NCI-H226 (cell line): ENCODE measurements around the gene IL17C.

Source experiments
- DNase-seq: peaks from one replicate; pipeline ENCODE4 v3.0.0-alpha.2; 2015

The IL17C gene

GRCh38 chr16:88646345-88647034, 8.1 kb downstream of the IL17C start:
- DNase-seq = no peak

DNA sequence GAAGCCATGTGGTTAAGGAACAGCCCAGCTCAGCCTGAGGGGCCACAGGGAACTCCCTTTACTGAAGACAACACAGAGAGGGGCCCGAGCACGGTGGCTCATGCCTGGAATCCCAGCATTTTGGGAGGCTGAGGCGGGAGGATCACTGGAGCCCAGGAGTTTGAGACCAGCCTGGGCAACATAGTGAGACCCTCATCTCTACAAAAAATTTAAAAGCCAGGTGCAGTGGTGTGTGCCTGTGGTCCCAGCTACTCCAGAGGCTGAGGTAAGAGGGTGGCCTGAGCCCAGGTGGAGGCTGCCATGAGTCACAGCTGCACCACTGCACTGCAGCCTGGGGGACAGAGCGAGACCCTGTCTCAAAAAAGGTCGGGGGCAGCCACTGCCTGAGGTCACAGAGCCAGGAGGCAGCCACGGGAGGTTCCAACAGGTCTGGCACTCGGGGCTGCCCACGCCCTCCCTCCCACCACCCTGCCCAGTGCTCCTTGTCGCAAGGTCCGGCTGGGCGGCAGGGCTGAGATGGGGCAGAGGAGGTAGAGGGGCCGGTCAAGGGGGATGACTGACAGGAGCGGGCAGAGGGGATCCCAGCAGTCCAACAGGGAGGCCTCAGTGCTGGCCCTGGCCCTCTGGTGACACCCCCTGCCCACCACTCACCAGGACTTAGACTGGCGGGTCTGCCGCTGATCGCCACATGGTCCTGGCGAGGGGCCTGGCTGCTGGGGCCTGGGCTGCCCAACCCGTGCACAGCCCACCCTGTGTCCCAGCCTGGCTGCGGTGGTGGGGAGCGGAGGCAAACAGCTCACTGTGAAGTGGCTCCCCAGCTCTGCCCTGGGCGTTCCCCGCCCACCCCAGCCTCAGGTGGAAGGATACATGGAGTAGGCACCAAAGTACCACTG, 9.1 kb downstream of the IL17C start:
- no peak for DNase-seq

- DNase-seq = no peak
Observed at GRCh38 chr16:88649195-88649923, 11.0 kb downstream of the IL17C start.

DNA sequence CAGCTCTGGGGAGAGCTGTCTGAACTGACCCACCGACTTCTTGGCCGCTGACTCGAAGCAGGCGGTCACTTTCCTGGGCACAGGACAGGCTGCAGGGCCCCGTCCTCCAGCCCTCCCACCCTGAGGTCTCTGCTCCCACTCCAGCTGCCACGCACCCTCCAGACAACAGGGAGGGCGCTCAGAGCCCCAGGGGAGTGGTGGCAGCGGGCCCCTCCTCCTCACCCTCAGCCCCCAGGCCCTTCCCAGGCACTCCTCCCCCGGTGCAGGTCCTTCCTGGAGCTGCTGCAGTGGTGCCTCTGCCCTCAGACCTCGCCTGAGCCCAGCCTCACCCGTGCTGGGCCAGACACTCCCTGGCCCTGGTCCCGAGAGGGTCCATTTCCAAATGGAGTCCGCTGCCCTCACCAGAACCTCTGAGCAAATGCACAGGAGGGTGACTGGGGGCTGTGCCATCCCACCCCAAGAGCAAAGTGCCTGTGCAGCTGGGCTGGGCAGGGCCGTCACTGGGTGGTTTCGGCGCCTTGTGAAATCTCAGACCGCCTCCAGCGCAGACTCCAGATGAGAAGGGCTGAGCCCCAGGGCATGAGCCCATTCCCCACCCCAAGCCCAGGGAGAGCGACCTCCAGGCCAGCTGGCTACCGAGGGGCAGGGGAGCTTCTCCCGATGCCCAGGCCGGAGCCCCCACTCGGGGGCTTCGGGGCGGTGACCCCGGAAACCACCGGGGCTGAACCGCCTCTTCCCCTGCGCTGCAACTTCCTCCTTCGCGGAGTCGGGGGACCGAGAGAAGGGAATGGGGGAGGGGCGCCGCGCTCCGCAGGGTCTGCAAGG, 11.8 kb downstream of the IL17C start:
- no peak for DNase-seq

GRCh38 chr16:88650749-88651275, 12.4 kb downstream of the IL17C start, which contains the start of gene CYBA:
TSS of gene CYBA (minus strand) at chr16:88651053. CDS start at chr16:88651013, 40 bp downstream.
- peak; percentile 64 for DNase-seq

DNA sequence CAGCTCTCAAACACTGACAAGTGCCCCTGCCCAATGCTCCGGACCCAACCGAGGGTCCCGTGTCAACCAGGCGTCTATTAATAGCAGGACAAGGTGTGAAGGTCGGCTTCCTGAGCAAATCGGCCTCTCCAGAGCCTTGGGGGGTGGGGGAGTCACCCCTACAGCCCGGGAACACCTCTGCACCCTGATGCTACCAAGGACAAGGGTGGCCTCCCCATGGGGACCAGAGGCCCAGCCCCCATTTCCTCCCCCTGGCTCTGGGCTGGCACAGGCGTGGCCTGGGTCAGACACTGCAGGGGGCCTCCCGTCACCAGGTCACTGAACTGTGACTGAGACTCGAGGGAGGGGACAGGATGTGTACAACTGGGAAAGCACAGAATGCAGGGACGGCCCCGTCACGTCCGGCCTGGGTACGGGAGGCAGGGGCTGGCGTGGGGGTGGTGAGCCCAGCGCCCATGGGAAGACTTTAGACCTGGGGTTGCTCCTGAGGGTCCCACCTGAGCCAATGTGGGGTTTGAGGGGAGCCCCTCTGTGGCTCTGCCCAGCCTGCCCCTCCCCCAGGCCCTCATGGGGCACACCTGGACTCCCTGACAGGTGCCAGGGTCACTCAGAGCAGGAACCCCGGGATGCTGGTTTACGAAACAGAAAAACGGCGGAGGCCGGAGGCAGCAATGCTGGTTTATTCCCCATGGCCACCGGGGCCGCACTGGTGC, 13.1 kb downstream of the IL17C start:
- no peak for DNase-seq

GRCh38 chr16:88651989-88652761, 13.8 kb downstream of the IL17C start:
- DNase-seq = no peak

DNA sequence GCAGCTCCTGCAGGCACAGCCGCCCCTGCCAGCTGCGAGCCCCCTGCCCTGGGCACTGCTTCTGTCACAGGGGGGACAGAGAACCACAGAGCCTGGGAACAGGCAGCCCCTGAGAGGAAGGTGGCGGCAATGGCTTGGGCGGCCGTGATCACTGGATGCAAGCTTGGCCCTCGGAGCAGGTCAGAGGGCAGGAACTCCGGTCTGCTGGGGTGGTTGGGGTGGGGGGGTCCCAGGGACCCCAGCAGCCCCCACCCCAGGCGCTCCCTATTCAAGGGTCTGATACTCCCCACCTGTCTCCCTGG, 14.3 kb downstream of the IL17C start:
- DNase-seq = no peak

- DNase-seq = no peak
Observed at GRCh38 chr16:88653101-88653500, 14.7 kb downstream of the IL17C start.

GRCh38 chr16:88653596-88654362, 15.4 kb downstream of the IL17C start:
- no peak for DNase-seq

DNA sequence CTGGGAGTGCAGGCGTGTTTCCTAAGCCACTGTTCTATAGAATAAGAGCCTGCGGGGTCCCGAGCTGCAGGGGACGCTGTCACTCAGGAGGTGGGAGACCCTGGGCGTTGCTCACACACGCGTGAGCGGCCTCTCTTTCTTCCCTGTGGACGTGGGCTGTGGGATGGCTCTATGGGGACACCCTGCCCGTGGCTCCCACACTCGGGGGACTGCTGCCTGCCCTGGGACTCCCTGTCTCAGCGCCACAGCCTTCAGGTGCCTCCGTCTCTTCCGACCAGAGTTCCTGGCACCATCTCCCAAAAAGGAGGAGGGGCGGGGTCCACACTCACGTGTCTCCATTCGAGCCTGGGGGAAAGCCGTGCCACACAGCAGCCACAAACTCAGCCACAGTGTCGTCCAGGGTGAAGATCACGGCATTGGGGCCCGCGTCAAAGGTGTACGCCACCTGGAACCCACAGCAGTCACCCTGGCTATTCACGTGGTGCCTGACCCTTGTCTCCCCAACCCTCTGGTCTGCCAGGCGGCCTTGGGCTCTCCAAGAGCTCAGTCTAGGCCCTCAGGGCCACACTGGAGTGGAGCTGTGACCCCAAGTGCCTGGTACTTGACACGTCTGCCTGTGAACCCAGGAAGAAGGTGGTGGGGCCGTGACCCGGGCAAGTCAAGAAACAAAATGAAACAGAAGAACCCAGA, 16.1 kb downstream of the IL17C start:
- DNase-seq = no peak

DNA sequence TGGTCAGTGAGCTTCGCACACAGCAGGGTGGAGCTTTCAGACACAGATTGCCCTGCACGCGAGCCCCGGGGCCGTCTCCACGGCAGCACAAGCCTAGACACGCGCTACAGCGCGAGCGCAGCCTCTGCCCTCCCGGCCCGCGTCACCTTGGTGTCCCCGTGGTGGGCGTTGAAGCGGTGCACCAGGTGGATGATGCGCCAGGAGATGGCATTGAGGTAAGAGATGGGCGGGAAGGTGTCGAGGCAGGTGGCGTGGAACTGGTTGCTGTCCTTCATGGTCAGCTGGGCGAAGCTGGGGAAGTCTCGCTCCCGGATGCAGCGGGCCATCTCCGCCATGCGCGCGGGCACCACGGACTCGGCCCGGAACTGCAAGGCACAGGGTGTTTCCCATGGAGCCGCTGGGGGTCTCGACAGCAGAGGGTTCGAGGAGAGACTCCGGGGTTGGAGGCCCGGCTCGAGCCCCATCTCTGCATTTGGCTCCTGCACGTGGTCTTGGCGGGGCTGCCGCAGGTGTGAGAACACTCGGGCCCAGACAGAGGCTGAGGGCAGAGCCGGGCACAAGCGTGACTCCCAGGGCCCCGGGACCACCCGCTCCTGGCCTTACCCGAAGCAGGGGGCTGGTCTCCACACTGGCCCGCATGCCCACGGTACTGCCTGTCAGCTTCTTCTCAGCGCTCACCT, 16.8 kb downstream of the IL17C start:
- DNase-seq = no peak

DNA sequence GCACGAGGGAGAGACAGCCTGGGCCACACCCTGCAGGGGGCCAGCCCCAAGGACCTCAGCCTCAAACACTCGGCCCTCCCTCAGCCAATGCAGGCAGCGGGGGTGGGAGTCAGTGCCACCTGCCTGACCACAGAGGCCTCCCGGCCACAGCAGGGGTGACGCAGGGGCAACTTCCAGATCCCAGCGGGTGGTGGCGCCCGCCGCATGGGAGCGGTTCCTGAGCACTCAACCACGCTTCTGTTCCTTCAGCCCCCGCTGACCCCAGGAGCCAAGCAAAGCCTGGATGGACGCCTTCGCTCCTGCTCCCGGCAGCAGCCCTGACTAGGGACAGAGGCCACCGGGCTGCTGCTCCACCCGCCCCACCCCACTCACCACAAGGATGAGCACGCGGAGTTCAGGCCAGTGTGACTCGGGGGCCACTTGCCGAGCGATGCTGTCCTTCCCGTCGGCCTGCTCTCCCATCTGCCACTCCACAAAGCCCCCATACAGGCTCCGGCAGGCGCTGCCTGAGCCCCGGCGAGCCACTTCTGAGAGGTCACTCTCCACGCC, 17.4 kb downstream of the IL17C start:
- DNase-seq = no peak

DNA sequence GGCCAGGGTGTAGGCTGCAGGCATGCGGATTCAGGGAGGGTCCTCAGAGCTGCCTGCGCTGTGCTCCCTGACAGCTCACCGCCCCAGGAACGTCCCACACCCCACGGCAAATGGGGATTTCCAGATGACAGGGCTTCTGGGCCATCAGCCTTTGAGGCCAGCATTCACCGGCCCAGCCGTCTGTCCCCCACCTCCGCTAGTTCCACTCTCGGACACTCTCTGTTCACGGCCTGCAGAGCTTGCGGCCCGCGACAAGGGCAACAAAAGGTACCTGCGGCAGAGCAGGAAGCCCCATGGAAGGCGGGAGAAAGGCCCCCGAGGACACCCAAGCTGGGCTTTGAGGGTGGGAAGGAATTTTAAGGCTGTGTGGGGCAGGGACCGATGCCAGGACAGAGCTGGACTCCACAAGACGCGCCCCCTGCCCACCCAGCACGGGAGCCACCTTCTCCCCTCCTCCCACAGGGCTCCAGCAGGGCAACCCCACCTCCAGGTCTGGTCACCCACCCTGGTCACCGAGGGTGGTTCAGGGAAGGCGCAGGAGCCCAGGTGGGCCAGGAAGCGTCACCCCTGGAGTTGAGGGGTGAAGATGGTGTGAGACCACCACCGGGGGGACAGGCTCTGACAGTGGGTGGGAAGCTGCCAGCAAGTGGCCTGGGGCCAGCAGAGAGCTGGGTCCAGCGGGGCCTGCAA, 18.1 kb downstream of the IL17C start:
- DNase-seq = no peak

DNA sequence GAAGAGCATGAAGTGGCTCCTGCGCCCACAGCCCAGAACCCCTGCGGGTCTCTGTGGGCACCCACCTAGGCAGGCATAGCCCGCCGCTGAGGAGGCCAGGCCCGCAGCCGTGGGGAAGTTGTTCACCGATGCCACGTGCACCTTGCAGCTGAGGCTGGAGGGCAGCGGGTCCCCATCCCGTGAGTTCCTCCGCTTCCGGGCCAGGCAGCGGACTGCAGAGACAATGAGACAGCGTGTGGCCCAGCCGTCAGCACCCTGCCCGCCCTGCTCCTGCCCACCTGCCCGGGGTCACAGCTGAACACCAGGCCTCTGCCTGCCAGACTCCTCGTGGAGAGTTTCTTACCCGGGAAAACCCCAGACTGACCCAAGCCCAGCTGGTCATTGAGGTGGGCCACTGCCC, 19.0 kb downstream of the IL17C start:
- no peak for DNase-seq

DNA sequence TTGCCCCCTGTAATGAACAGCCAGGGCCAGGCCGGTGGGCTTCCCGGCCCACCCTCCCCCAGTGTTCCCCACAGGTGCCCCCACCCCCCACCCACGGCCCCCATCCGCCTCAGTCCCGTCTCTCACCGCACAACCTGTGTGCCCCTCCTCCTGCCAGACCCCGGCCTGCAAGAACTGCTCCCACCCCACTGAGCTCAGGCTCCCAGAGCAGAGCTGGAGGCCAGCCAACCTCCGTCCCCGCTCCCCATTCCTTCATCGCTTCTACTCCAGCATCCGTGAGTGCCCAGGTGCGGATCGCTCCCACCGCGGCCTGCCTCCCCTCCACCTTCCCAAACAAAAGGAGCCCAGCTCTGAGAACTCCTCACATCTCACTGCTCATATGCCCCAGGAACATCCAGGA, 20.3 kb downstream of the IL17C start:
- DNase-seq = no peak

DNA sequence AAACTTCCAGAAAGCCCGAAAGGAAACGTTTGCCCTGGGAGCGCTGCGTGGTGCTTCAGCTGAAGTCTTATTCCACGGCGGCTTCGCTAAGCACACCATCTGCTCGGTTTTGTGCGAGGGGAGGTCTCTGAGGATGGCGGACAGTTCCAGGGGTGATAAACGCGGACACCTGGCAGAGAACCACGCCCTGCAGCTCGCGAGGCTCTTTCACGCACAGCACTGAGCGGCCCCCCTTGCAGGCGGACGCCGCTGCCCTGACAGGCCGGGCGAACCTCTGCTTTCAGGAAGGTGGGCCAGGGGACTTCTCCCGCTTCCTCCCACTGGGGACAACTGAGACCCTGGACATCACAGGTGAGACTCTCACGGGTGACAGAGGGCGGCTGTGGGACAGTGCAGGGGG, 20.8 kb downstream of the IL17C start:
- no peak for DNase-seq

GRCh38 chr16:88661468-88661867, 23.1 kb downstream of the IL17C start:
- no peak for DNase-seq
